T-helper 2 cell treated with Interferon-gamma antibody and Interleukin-4, amounts not matched to agents 5 μg/mL and 100 μg/mL, for 36 hours (primary cell): ENCODE measurements around the gene UBE2V1.

Source experiments
- DNase-seq: peaks from one replicate; pipeline ENCODE4 v3.0.0; 2021; ENCODE audit warnings: low spot score
- H3K27ac Mint-ChIP-seq: one replicate; pipeline ENCODE4 v1.8.0; 2021; ENCODE audit warnings: mild to moderate bottlenecking, mixed read lengths
- H3K27me3 Mint-ChIP-seq: one replicate; pipeline ENCODE4 v1.8.0; 2021; ENCODE audit warnings: low read depth, mixed read lengths
- H3K36me3 Mint-ChIP-seq: one replicate; pipeline ENCODE4 v1.8.0; 2021; ENCODE audit warnings: low read depth, mixed read lengths
- H3K4me1 Mint-ChIP-seq: one replicate; pipeline ENCODE4 v1.8.0; 2021; ENCODE audit warnings: low read depth, mixed read lengths
- H3K4me3 Mint-ChIP-seq: one replicate; pipeline ENCODE4 v1.8.0; 2022; ENCODE audit warnings: mild to moderate bottlenecking, moderate library complexity, mixed read lengths
- H3K9me3 Mint-ChIP-seq: one replicate; pipeline ENCODE4 v1.8.0; 2021; ENCODE audit warnings: mixed read lengths

Gene UBE2V1

DNA sequence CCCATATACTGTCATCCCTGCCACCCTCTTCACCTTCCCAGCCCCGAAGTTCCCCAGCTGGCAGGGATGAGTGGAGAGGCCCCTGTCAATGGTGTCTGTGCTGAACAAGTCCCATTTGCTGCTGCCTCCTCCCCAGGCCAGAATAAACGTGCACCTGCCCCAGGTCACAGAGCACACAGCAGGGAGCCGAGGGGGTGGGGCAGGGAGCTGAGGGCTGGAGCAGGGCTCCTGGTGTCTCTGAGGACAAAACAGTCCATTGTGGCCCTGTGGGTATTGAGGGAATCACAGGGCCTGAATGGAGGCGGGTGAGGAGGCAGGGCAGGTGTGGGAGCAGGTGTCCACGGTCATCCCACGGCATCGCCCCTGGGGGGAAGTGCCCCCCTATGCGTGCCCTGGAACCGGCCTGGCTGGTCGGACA is 74.4 kb downstream of the UBE2V1 start:
- Mint-ChIP-seq H3K27ac (no peak overlapping the region), H3K36me3 (no peaks in the 10 kb centered on the region), H3K27me3 (peaks cover 3% of the 10 kb centered on the region)

DNA sequence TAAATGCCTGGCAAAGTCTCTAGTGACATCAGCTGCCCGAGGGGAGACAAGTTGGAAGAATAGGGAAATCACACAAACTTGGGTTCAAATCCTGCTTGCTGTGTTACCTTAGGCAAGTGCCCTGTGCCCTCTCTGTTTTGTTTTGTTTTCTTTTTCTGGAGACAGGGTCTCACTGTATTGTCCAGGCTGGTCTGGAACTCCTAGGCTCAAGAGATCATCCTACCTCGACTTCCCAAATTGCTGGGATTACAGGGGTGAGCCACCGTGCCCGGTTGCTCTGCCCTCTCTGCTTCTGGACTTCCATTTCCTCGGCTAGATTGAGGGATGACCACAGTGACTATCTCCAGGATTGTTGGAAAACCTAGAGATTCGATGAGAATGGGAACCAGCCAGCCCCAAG is 74.8 kb downstream of the UBE2V1 start:
- H3K36me3 Mint-ChIP-seq, result no peaks in the 10 kb centered on the region
- peaks cover 2% of the 10 kb centered on the region for H3K4me1 Mint-ChIP-seq
- peaks cover 3% of the 10 kb centered on the region for H3K27me3 Mint-ChIP-seq

More for the DNA sequence above, 74.4 kb downstream of the UBE2V1 start:
- no peaks in the 10 kb centered on the region for H3K9me3 Mint-ChIP-seq
- H3K4me3 Mint-ChIP-seq, result no peak overlapping the region
- H3K4me1 Mint-ChIP-seq, result peaks cover 2% of the 10 kb centered on the region
- DNase-seq, result no peak

DNA sequence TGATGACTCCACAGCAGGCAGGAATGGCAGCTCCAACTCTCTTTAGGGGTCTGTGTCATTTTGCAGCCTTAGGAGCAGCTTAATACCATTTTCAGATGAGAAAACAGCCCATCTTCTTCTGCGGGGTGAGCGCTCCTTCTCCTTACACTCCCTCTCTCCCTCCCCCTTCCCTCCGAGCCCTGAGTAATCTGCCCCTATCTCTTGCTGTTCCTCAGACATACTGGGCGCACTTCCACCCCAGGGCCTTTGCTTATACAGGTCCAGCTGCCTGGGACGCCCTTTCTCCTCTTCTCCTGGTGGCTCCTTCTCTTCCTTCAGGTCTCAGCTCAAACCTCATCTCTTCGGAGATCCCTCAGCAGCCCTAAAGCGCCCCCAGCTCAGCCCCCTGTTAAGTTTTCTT is 75.4 kb downstream of the UBE2V1 start:
- Mint-ChIP-seq H3K36me3 (no peaks in the 10 kb centered on the region), H3K27me3 (peaks cover 3% of the 10 kb centered on the region), H3K4me1 (peaks cover 2% of the 10 kb centered on the region), H3K4me3 (no peak overlapping the region), H3K27ac (no peak overlapping the region), H3K9me3 (no peaks in the 10 kb centered on the region)
- no peak for DNase-seq

More for the DNA sequence above, 74.8 kb downstream of the UBE2V1 start:
- DNase-seq, result no peak
- H3K4me3 Mint-ChIP-seq, result no peak overlapping the region
- H3K9me3 Mint-ChIP-seq, result no peaks in the 10 kb centered on the region
- no peak overlapping the region for H3K27ac Mint-ChIP-seq

DNA sequence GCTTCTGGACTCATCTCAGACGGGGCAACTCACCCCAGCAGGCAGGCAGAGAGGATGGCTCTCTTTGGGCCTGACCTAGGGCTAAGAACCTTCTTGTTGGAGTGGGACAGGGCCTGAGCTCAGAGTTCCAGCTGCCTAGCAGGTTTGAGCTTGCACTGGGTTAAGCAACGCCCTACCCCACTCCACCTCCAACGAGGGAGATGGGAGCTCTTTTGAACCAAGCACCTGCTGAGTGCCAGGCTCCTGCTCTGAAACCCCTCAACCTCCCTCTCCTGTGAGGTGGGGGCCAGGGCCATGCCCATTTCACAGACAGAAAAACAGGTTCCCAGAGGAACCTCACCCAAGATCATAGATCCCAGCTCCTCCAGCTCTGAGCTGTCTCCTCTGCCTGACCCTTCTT is 75.8 kb downstream of the UBE2V1 start:
- no peak for DNase-seq
- Mint-ChIP-seq H3K4me1 (peaks cover 2% of the 10 kb centered on the region), H3K9me3 (no peaks in the 10 kb centered on the region), H3K27me3 (peaks cover 3% of the 10 kb centered on the region), H3K36me3 (no peaks in the 10 kb centered on the region), H3K4me3 (no peak overlapping the region), H3K27ac (no peak overlapping the region)

DNA sequence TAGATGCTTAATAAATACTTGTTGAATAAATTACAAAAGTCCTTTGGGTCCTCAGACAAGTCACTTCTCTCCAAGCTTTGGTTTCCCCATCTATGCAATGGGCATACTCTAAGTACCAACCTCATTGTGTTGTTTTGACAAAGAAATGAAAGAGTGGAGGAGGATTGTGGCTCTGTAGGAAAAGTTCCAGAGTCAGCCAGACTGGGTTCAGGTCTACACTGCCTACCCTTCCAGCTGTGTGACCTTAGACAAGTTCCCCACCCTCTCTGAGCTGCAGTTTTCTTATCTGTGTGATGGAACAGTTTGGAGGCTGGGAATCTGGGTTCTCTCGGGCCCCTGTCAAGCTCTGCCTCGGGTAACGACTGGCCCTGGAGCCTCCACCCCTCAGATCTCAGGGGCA is 76.2 kb downstream of the UBE2V1 start:
- no peak overlapping the region for H3K4me3 Mint-ChIP-seq

DNA sequence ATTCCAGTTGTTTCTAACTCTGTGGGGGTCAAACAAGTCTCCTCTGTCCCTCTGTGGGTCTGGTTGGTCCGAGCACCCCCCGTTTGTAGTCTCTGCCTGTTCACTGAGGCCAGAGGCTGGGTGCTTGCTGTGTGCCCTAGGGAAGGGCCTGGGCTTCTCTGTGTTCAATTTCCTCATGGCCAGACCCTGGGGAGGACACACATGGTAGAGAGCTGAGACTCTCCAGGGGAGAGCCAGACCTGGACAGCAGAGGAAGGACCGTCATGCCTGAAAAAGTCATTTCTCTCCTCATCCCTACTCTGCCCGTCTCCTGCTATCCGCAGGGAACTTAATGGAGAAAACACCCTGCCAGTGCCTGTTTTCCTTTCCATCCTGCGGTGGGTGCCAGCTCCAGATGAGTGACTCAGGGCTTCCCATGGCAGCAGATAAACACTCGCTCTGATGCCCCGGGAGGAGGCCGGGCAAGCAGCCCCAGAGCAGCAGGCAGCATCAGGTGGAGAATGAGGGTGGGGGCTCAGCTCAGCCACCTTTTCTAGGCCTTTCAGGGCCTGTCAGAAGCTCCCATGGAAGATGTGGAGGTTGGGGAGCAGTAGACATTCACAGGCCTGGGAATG is 78.3 kb downstream of the UBE2V1 start:
- Mint-ChIP-seq H3K27me3 (peaks cover 3% of the 10 kb centered on the region), H3K4me1 (no peaks in the 10 kb centered on the region), H3K4me3 (no peak overlapping the region), H3K27ac (no peak overlapping the region), H3K36me3 (no peaks in the 10 kb centered on the region), H3K9me3 (no peaks in the 10 kb centered on the region)
- DNase-seq, result no peak

More for the DNA sequence above, 76.2 kb downstream of the UBE2V1 start:
- Mint-ChIP-seq H3K27ac (no peak overlapping the region), H3K36me3 (no peaks in the 10 kb centered on the region), H3K4me1 (peaks cover 2% of the 10 kb centered on the region), H3K27me3 (peaks cover 3% of the 10 kb centered on the region), H3K9me3 (no peaks in the 10 kb centered on the region)
- no peak for DNase-seq

DNA sequence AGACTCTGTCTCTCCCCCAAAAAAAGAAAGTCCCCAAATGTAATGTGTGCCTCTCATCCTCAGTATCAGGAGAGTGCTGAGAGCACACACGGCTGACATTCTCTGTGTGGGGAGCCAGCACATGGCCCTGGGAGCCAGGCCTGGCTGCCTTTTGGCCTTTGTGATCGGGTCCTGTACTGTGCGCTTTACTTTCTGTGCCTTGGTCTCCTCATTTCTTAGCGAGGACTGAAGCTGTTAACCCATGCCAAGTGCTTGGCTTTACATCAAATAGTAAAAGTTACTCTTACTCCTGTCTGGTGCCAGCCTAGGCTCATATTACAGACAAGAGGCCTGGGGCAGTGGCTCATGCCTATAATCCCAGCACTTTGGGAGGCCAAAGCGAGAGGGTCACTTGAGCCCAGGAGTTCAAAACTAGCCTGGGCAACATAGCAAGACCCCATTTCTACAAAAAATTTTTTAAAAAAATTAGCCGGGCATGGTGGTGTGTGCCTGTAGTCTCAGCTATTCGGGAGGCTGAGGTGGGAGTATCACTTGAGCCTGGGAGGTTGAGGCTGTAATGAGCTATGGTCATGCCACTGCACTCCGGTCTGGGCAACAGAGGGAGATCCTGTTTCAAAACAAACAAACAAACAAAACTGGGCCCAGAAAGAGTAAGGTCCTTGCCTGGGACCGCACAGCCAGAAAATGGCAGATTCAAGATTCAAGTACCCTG is 79.8 kb downstream of the UBE2V1 start:
- Mint-ChIP-seq H3K27me3 (peaks cover 3% of the 10 kb centered on the region), H3K36me3 (no peaks in the 10 kb centered on the region), H3K9me3 (no peaks in the 10 kb centered on the region), H3K4me3 (no peak overlapping the region), H3K27ac (no peak overlapping the region), H3K4me1 (no peaks in the 10 kb centered on the region)
- DNase-seq, result no peak
